Hepatocyte (in vitro differentiated cells): ENCODE data around the gene QRICH1.

Experiments
- EZH2phosphoT487 ChIP-seq: fragments of 200-600 bp; sonication (generic); IDR thresholded peaks from one replicate; pipeline ENCODE4 v1.6.1; 2018; ENCODE audit warnings: antibody characterized with exemption, mild to moderate bottlenecking, low read depth, moderate library complexity; ENCODE audit not compliant: unreplicated experiment, severe bottlenecking
- TF ChIP-seq, protein P1 (sequence below): fragments of 200-600 bp; sonication (generic); IDR thresholded peaks from 2 replicates; pipeline ENCODE4 v1.5.1; 2016; ENCODE audit warnings: antibody characterized with exemption, mild to moderate bottlenecking; ENCODE audit not compliant: poor library complexity

DNA sequence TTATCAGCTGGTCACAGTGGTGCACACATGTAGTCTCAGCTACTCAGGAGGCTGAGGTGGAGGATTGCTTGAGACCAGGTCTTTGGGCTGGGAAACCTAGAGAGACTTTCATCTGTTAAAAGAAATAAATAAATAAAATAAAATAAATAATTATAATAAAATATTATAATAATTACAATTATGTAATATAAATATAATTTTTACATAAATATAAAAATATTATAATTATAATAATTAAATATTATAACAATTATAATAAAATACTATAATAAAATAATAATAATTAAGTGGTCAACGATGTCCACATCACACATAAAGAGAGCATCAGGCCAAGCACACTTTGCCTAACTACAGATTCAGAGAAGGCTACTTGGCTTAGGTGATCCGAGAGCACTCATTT lies 14.6 kb downstream of the QRICH1 start:
- TF ChIP-seq, protein P1, sequence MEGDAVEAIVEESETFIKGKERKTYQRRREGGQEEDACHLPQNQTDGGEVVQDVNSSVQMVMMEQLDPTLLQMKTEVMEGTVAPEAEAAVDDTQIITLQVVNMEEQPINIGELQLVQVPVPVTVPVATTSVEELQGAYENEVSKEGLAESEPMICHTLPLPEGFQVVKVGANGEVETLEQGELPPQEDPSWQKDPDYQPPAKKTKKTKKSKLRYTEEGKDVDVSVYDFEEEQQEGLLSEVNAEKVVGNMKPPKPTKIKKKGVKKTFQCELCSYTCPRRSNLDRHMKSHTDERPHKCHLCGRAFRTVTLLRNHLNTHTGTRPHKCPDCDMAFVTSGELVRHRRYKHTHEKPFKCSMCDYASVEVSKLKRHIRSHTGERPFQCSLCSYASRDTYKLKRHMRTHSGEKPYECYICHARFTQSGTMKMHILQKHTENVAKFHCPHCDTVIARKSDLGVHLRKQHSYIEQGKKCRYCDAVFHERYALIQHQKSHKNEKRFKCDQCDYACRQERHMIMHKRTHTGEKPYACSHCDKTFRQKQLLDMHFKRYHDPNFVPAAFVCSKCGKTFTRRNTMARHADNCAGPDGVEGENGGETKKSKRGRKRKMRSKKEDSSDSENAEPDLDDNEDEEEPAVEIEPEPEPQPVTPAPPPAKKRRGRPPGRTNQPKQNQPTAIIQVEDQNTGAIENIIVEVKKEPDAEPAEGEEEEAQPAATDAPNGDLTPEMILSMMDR: no peak
- no peak for TF ChIP-seq EZH2phosphoT487
